Thoracic aorta (tissue), 2 donors: ENCODE data around the gene BSDC1. TPM values are rescaled to one million over a fixed set of nuclear protein-coding genes. Genes with fewer than 3 reads are reported as not detected.

ENCODE experiments used
- ATAC-seq: fragments of 150-250 bp; one replicate; pipeline ENCODE4 v1.8.0; 2017; ENCODE audit warnings: low read depth; ENCODE audit not compliant: insufficient number of reproducible peaks, low FRiP score
- DNase-seq: peaks from one replicate; pipeline ENCODE4 v3.0.0-alpha.2; 2020; ENCODE audit warnings: low spot score
- H3K27ac ChIP-seq, 2 donors: fragments of 200-600 bp; sonication (generic); 1 replicate in 1 of 2; 2 replicates in 1 of 2; pipeline ENCODE4 v1.5.1; 2016; ENCODE audit warnings: mild to moderate bottlenecking in 2 of 2, moderate library complexity in 2 of 2
- H3K27me3 ChIP-seq: fragments of 200-600 bp; sonication (generic); replicated peaks from 2 replicates; pipeline ENCODE4 v1.6.0; 2016; ENCODE audit warnings: mild to moderate bottlenecking; ENCODE audit not compliant: insufficient read depth
- H3K36me3 ChIP-seq: fragments of 200-600 bp; sonication (generic); one replicate; pipeline ENCODE4 v1.5.1; 2016
- H3K4me1 ChIP-seq, 2 donors: fragments of 200-600 bp; sonication (generic); 1 replicate in 1 of 2; 2 replicates in 1 of 2; pipeline versions ENCODE4 v1.5.1 to v1.6.0; 2016; ENCODE audit warnings: low read depth in 2 of 2, mild to moderate bottlenecking in 1 of 2; ENCODE audit not compliant: control insufficient read depth in 1 of 2
- H3K4me3 ChIP-seq: fragments of 200-600 bp; sonication (generic); 2 replicates; pipeline ENCODE4 v1.5.1; 2016; ENCODE audit warnings: mild to moderate bottlenecking
- H3K9me3 ChIP-seq: fragments of 200-600 bp; sonication (generic); 2 replicates; pipeline ENCODE4 v1.5.1; 2016
- CTCF ChIP-seq: fragments of 200-600 bp; sonication (generic); IDR thresholded peaks from one replicate; pipeline ENCODE4 v1.5.1; 2019; ENCODE audit warnings: antibody characterized with exemption
- total RNA-seq, 2 donors: library from RNA; depleted of rRNA; stranded (reverse); fragments of >200 nt; gene quantifications; one replicate each; pipeline versions ENCODE4 v1.1.0 to v1.2.3, GENCODE V29; 2016

Gene BSDC1
- total RNA-seq, 2 donors from 2014 or later, result 70.8 to 84.9 TPM

- no peak for ATAC-seq
- no peaks in the 10 kb centered on the region for H3K27me3 ChIP-seq
- no peak for TF ChIP-seq CTCF
- DNase-seq, result no peak
- no peaks in the 10 kb centered on the region for H3K9me3 ChIP-seq
- H3K4me3 ChIP-seq, result peak within 1 kb of the TSS; percentile 66
- peaks cover 3 to 14% of the 10 kb centered on the region in 2 donors for H3K4me1 ChIP-seq
- H3K27ac ChIP-seq, result no peak within 1 kb of the TSS
- H3K36me3 ChIP-seq, result peaks cover 21% of the 10 kb centered on the region
Observed at GRCh38 chr1:32362474-32363313, 31.5 kb downstream of the BSDC1 start, which contains the start of the genes FAM229A and TSSK3. Gene FAM229A, minus strand, starts transcription at chr1:32362485. Its CDS starts 394 bp downstream, at chr1:32362091. Gene TSSK3, plus strand, starts transcription at chr1:32362539. Its CDS starts 163 bp downstream, at chr1:32362702.

GRCh38 chr1:32361674-32362473 lies 32.4 kb downstream of the BSDC1 start:
- Histone ChIP-seq H3K9me3 (no peaks in the 10 kb centered on the region), H3K4me1 (peaks cover 3 to 14% of the 10 kb centered on the region in 2 donors), H3K27ac (no peak overlapping the region), H3K4me3 (peak overlapping the region; percentile 66), H3K27me3 (no peaks in the 10 kb centered on the region), H3K36me3 (peaks cover 13% of the 10 kb centered on the region)
- ATAC-seq, result peak; percentile 31
- peak; percentile 30 for TF ChIP-seq CTCF
- peak; percentile 13 for DNase-seq

GRCh38 chr1:32361308-32361673 lies 33.0 kb downstream of the BSDC1 start:
- peaks cover 3 to 14% of the 10 kb centered on the region in 2 donors for H3K4me1 ChIP-seq
- no peak for TF ChIP-seq CTCF
- DNase-seq (no peak), ATAC-seq (no peak)
- no peaks in the 10 kb centered on the region for H3K9me3 ChIP-seq
- peaks cover 7% of the 10 kb centered on the region for H3K36me3 ChIP-seq
- H3K27ac ChIP-seq, result no peak overlapping the region
- peak overlapping the region; percentile 66 for H3K4me3 ChIP-seq
- no peaks in the 10 kb centered on the region for H3K27me3 ChIP-seq

GRCh38 chr1:32358435-32358834 lies 35.8 kb downstream of the BSDC1 start:
- H3K9me3 ChIP-seq, result no peaks in the 10 kb centered on the region
- no peak overlapping the region for H3K4me3 ChIP-seq
- no peak for DNase-seq
- ATAC-seq, result no peak
- no peaks in the 10 kb centered on the region for H3K27me3 ChIP-seq
- no peak overlapping the region for H3K27ac ChIP-seq
- H3K4me1 ChIP-seq, result peaks cover 5 to 24% of the 10 kb centered on the region in 2 donors
- H3K36me3 ChIP-seq, result no peaks in the 10 kb centered on the region
- TF ChIP-seq CTCF, result no peak

GRCh38 chr1:32357614-32358013 lies 36.6 kb downstream of the BSDC1 start:
- no peaks in the 10 kb centered on the region for H3K36me3 ChIP-seq
- no peak overlapping the region for H3K27ac ChIP-seq
- no peaks in the 10 kb centered on the region for H3K27me3 ChIP-seq
- DNase-seq (no peak), ATAC-seq (no peak)
- no peak for TF ChIP-seq CTCF
- H3K4me1 ChIP-seq, result peaks cover 10 to 28% of the 10 kb centered on the region in 2 donors
- H3K9me3 ChIP-seq, result no peaks in the 10 kb centered on the region
- no peak overlapping the region for H3K4me3 ChIP-seq
